LNCaP clone FGC (cell line): ENCODE measurements around the gene GFOD1.
"Not testable (repeated sequence)": the region's sequence is repeated elsewhere in the genome, so short reads cannot be mapped to it uniquely, and the experiment has no call there.

ENCODE experiments used
- DNase-seq: peaks from one replicate; pipeline ENCODE4 v3.0.0-alpha.2; 2011; ENCODE audit warnings: low read depth
- H3K4me3 ChIP-seq: 2 replicates; pipeline ENCODE4 v1.5.1; 2011; ENCODE audit warnings: mild to moderate bottlenecking, low read depth, low read length, control low read depth
- TF ChIP-seq, protein P1 (sequence below): IDR thresholded peaks from 2 replicates; pipeline ENCODE4 v1.5.1; 2012; ENCODE audit warnings: mild to moderate bottlenecking; ENCODE audit not compliant: control insufficient read depth, insufficient read depth; ENCODE audit errors: extremely low read depth

The GFOD1 gene

DNA sequence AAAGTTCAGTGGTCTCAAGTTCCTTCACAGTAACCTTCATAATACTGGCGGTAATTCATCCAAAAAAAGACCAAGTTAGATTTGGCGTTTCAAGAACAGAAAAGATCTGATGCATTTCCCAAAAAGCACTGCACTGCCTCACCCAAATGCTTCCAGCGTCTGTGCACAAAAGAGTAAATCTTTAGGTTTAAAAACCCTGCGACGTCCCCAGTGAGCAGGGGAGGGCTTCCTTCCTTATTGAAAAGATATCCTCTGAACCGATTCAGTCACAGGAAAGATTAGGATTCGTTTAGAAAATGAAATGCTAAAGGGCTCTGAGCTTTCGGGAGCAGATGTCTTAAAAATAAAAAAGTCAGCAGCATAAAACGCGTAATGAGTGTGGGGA is 159.7 kb downstream of the GFOD1 start:
- TF ChIP-seq, protein P1, sequence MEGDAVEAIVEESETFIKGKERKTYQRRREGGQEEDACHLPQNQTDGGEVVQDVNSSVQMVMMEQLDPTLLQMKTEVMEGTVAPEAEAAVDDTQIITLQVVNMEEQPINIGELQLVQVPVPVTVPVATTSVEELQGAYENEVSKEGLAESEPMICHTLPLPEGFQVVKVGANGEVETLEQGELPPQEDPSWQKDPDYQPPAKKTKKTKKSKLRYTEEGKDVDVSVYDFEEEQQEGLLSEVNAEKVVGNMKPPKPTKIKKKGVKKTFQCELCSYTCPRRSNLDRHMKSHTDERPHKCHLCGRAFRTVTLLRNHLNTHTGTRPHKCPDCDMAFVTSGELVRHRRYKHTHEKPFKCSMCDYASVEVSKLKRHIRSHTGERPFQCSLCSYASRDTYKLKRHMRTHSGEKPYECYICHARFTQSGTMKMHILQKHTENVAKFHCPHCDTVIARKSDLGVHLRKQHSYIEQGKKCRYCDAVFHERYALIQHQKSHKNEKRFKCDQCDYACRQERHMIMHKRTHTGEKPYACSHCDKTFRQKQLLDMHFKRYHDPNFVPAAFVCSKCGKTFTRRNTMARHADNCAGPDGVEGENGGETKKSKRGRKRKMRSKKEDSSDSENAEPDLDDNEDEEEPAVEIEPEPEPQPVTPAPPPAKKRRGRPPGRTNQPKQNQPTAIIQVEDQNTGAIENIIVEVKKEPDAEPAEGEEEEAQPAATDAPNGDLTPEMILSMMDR = no peak
- no peak for DNase-seq
- peak overlapping the region; percentile 82 for H3K4me3 ChIP-seq

DNA sequence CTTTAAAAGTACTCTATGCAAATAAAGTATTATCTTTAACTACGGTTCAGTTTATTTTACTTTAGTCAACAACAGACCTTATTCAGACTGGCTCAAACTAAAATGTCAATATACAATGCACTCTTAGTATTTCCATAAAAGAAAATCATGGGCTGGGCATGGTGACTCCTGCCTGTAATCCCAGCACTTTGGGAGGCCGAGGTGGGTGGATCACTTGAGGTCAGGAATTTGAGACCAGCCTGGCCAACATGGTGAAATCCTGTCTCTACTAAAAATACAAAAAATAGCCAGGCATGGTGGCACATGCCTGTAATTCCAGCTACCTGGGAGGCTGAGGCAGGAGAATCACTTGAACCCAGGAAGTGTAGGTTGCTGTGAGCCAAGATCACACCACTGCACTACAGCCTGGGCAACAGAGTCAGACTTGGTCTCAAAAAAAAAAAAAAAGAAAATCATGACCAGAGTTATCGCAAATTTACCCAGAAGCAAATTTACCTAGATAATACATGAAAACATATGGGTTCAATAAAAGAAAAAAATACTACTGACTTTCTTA is 161.3 kb downstream of the GFOD1 start:
- DNase-seq, H3K4me3 ChIP-seq: not testable (repeated sequence)

DNA sequence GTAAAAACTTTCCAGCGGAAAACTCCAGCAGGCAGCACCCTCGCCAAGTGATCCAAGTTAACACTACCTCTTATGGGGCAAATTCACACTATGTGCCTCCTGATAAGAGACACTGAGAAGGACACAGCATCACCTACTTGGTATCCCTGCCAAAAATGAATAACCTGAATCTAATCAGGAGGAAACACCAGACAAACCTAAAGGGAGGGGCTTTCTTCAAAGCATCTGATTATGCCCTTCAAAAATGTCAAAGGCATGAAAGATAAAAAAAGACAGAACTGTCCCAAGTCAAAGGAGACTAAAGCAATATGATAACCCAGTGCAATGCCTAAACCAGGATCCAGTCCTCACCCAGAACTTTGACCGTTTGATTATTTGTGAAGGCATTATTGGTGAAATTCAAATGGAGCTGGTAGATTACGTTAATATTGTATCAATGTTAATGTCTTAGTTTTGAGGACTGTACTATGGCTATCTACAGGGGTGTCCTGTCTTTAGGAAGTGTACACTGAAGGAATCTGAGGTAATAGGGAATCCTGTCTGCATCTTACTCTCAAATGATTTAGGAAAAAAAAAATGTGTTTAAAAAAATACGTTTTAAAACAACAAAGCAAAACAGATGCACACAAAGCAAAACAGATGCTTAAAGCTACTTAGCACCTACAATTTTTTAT is 167.4 kb downstream of the GFOD1 start:
- no peak overlapping the region for H3K4me3 ChIP-seq
- DNase-seq = no peak
- TF ChIP-seq, protein P1 = no peak

DNA sequence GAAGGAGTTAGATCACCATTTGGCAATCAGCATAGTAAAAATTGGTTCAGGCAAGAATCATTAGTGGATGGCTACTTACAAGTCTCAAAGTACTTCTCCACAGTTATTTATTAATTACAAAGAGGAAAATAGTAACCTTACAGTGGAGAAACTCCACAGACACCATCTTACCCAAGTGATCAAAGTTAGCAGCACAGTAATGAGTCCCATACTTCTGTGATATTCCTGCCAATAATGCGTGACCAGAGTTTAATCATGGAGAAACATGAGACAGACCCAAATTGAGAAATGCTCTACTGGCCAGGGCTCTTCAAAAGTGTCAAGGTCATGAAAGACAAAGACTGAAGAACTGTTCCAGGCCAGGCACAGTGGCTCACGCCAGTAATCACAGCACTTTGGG is 168.6 kb downstream of the GFOD1 start:
- H3K4me3 ChIP-seq = no peak overlapping the region
- TF ChIP-seq, protein P1 = no peak
- no peak for DNase-seq

DNA sequence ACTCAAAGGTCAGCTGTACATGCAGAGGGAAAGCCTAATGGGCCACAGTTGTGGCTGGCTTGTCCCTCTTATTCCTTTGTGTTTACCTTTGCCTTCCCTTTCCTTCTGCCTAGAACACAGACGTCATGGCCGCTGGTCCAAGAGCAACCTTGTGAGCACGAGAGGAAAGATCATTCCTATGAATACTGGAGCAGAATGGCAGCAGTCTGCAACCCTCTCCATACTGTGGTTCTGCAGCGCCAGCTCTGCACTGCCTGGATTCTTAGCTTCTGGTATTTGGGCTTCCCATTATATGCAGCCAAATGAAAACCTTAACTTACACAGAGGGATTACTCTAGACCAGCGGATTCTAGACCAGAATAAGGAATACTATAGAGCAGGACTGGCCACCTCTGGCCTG is 171.5 kb downstream of the GFOD1 start:
- TF ChIP-seq, protein P1 = no peak
- no peak for DNase-seq
- H3K4me3 ChIP-seq = no peak overlapping the region

DNA sequence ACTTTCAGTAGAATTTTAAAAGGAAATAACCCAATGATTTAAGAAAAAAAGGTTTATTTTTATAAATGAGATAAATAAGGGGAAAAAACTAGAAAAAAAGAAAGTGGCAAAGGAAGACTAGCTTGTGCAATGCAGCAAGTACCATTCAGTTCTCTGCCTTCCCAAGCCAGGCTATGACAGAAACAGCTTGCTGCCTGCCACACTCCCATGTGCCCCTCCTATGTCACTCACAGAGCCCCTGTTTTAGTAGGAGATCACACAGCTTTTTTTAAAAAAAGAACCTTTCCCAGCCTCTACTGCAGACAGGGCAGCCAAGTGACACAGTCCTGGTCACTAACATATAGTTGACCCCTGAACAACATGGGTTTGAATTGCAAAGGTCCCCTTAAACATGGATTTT is 172.6 kb downstream of the GFOD1 start:
- DNase-seq = no peak
- no peak overlapping the region for H3K4me3 ChIP-seq
- TF ChIP-seq, protein P1 = no peak

DNA sequence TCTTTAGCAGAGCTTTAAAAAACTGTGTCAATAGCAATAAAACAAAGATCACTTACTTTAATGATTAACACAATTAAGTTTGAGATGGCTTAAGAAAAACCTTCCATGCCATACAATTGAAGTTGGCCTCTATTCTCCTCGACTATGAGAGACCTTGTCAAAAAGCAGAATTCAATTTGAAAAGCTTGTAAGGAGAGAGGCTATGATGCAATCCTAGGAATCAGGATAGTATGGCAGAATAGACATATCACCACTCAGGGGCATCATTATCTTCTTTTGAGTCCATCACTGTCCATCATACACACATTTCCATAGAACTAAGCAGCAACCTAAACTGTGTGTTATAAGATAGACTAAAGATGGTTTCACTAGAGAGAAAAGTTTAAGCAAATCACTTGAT is 176.2 kb downstream of the GFOD1 start:
- no peak for DNase-seq
- TF ChIP-seq, protein P1 = no peak
- H3K4me3 ChIP-seq = no peak overlapping the region
